ENCODE results near the gene HCFC1R1.

Gene HCFC1R1

GRCh38 chr16:3013998-3014690 is 9.6 kb downstream of the HCFC1R1 start:
- DNase-seq (ENCODE audit: low read depth): no peak
- no peak for TF ChIP-seq CTCF (IDR thresholded peaks at IDR 0.05; ENCODE audit: insufficient read depth, low read depth, low read length, missing control alignments)
- H3K4me3 ChIP-seq (ENCODE audit: low read length): no peak overlapping the region

- H3K4me3 ChIP-seq (ENCODE audit: low read length): no peak overlapping the region
- no peak for DNase-seq (ENCODE audit: low read depth)
- no peak for TF ChIP-seq CTCF (IDR thresholded peaks at IDR 0.05; ENCODE audit: insufficient read depth, low read depth, low read length, missing control alignments)
Observed at GRCh38 chr16:3013491-3013951, 10.2 kb downstream of the HCFC1R1 start.

GRCh38 chr16:3012828-3013420 is 10.8 kb downstream of the HCFC1R1 start, which contains the start of gene CLDN9:
Gene CLDN9 (plus strand): TSS chr16:3012923. CDS start chr16:3013363, 440 bp downstream.
- H3K4me3 ChIP-seq (ENCODE audit: low read length): no peak within 1 kb of the TSS
- DNase-seq (ENCODE audit: low read depth): no peak
- TF ChIP-seq CTCF (IDR thresholded peaks at IDR 0.05; ENCODE audit: insufficient read depth, low read depth, low read length, missing control alignments): no peak

- no peak for DNase-seq (ENCODE audit: low read depth)
- TF ChIP-seq CTCF (IDR thresholded peaks at IDR 0.05; ENCODE audit: insufficient read depth, low read depth, low read length, missing control alignments): no peak
- H3K4me3 ChIP-seq (ENCODE audit: low read length): no peak overlapping the region
Observed at GRCh38 chr16:3012246-3012645, 11.5 kb downstream of the HCFC1R1 start.

- TF ChIP-seq CTCF (IDR thresholded peaks at IDR 0.05; ENCODE audit: insufficient read depth, low read depth, low read length, missing control alignments): no peak
- H3K4me3 ChIP-seq (ENCODE audit: low read length): no peak overlapping the region
- no peak for DNase-seq (ENCODE audit: low read depth)
Observed at GRCh38 chr16:3010510-3010909, 13.2 kb downstream of the HCFC1R1 start.

- TF ChIP-seq CTCF (IDR thresholded peaks at IDR 0.05; ENCODE audit: insufficient read depth, low read depth, low read length, missing control alignments): no peak
- DNase-seq (ENCODE audit: low read depth): peak; percentile 87
- no peak overlapping the region for H3K4me3 ChIP-seq (ENCODE audit: low read length)
Observed at GRCh38 chr16:3009568-3010390, 14.0 kb downstream of the HCFC1R1 start.
